Ovary (tissue), 3 donors: ENCODE results near the gene OPRD1.

ENCODE experiments used
- CTCF ChIP-seq, 3 donors: fragments of 450-650 bp in 2 of 3; fragments of 200-600 bp in 1 of 3; IDR thresholded peaks; one replicate each; pipeline versions ENCODE4 v1.5.1 to v1.8.0; 2016 to 2022; ENCODE audit warnings: antibody characterized with exemption in 3 of 3, mild to moderate bottlenecking in 1 of 3
- EP300 ChIP-seq: sonication (generic); formaldehyde crosslinking; IDR thresholded peaks from one replicate; pipeline ENCODE4 v1.6.1; 2017; ENCODE audit warnings: antibody characterized with exemption
- donor health status: DM: no; HTN: no; CAD: no.

DNA sequence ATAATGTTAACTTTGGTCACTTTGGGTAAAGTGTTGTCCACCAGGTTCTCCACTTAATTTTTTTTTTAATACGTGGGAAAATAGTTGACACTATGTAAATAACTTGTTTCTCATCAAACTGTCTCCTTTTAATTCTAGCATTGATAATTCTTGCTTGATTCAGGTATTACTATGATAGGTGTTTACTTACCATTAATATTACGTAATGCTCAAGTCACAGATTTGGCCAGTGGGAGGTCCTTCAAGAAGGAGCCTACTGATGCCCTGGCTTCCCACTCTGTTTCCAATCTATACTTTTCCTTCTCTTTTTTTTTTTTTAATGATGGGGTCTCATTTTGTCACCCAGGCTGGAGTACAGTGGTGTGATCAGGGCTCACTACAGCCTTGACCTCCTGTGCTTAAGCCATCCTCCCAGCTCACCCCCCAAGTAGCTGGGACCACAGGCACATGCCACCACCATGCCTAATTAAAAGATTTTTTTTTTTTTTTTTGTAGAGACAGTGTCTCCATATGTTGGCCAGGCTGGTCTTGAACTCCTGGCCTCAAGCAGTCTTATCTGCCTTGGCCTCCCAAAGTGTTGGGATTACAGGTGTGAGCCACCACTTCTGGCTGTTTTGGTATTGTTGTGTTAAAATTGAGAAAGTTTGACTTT lies 45.3 kb upstream of the OPRD1 start:
- no peak for TF ChIP-seq CTCF (IDR thresholded peaks at IDR 0.05)
- no peak for TF ChIP-seq EP300
